ENCODE measurements around the gene AHI1. TPM values are rescaled to one million over a fixed set of nuclear protein-coding genes. Genes with fewer than 3 reads are reported as not detected.
"Not testable (repeated sequence)": the region's sequence is repeated elsewhere in the genome, so short reads cannot be mapped to it uniquely, and the experiment has no call there.

The AHI1 gene
- total RNA-seq, 1 donor from 2014 or later: 160 TPM

GRCh38 chr6:135339920-135340319 is 157.6 kb downstream of the AHI1 start:
- H3K4me1 Mint-ChIP-seq; intact Hi-C loops (cut with micrococcal nuclease); H3K27ac Mint-ChIP-seq; DNase-seq; H3K4me3 Mint-ChIP-seq; H3K9me3 Mint-ChIP-seq; H3K27me3 Mint-ChIP-seq: not testable (repeated sequence)
- H3K36me3 Mint-ChIP-seq (ENCODE audit: low read depth): peaks cover 13% of the 10 kb centered on the region

- Mint-ChIP-seq H3K9me3 (no peaks in the 10 kb centered on the region), H3K27ac (no peak overlapping the region), H3K36me3 (ENCODE audit: low read depth) (peaks cover 16% of the 10 kb centered on the region), H3K27me3 (no peaks in the 10 kb centered on the region), H3K4me3 (no peak overlapping the region), H3K4me1 (no peaks in the 10 kb centered on the region)
- intact Hi-C loops (cut with micrococcal nuclease): no loop called here
- DNase-seq: no peak
These were observed 163.4 kb downstream of the AHI1 start for GRCh38 chr6:135334169-135334568.

GRCh38 chr6:135331002-135331401 is 166.5 kb downstream of the AHI1 start:
- Mint-ChIP-seq H3K27me3 (no peaks in the 10 kb centered on the region), H3K9me3 (peaks cover 3% of the 10 kb centered on the region), H3K4me3 (no peak overlapping the region), H3K27ac (no peak overlapping the region), H3K4me1 (no peaks in the 10 kb centered on the region), H3K36me3 (ENCODE audit: low read depth) (peaks cover 15% of the 10 kb centered on the region)
- intact Hi-C loops (cut with micrococcal nuclease): no loop called here
- DNase-seq: no peak

GRCh38 chr6:135329851-135330803 is 167.4 kb downstream of the AHI1 start:
- peaks cover 3% of the 10 kb centered on the region for H3K9me3 Mint-ChIP-seq
- peaks cover 19% of the 10 kb centered on the region for H3K36me3 Mint-ChIP-seq (ENCODE audit: low read depth)
- H3K27ac Mint-ChIP-seq: no peak overlapping the region
- no peaks in the 10 kb centered on the region for H3K4me1 Mint-ChIP-seq
- no peaks in the 10 kb centered on the region for H3K27me3 Mint-ChIP-seq
- no peak overlapping the region for H3K4me3 Mint-ChIP-seq
- intact Hi-C loops (cut with micrococcal nuclease): no loop called here
- DNase-seq: no peak

- Mint-ChIP-seq H3K4me1 (peaks cover 2% of the 10 kb centered on the region), H3K27ac (no peak overlapping the region), H3K9me3 (peaks cover 3% of the 10 kb centered on the region), H3K4me3 (no peak overlapping the region), H3K27me3 (no peaks in the 10 kb centered on the region), H3K36me3 (ENCODE audit: low read depth) (peaks cover 20% of the 10 kb centered on the region)
- intact Hi-C loops (cut with micrococcal nuclease): no loop called here
- no peak for DNase-seq
These were observed 169.4 kb downstream of the AHI1 start for GRCh38 chr6:135328136-135328535.

GRCh38 chr6:135325624-135326424 is 171.7 kb downstream of the AHI1 start:
- H3K27me3 Mint-ChIP-seq: no peaks in the 10 kb centered on the region
- intact Hi-C loops (cut with micrococcal nuclease): no loop called here
- H3K9me3 Mint-ChIP-seq: peaks cover 3% of the 10 kb centered on the region
- peaks cover 28% of the 10 kb centered on the region for H3K36me3 Mint-ChIP-seq (ENCODE audit: low read depth)
- no peak overlapping the region for H3K4me3 Mint-ChIP-seq
- peaks cover 7% of the 10 kb centered on the region for H3K4me1 Mint-ChIP-seq
- H3K27ac Mint-ChIP-seq: no peak overlapping the region
- DNase-seq: no peak

- Mint-ChIP-seq H3K36me3 (ENCODE audit: low read depth) (peaks cover 31% of the 10 kb centered on the region), H3K9me3 (peaks cover 3% of the 10 kb centered on the region), H3K27me3 (no peaks in the 10 kb centered on the region), H3K4me1 (peaks cover 7% of the 10 kb centered on the region), H3K4me3 (no peak overlapping the region), H3K27ac (no peak overlapping the region)
- intact Hi-C loops (cut with micrococcal nuclease): no loop called here
- no peak for DNase-seq
These were observed 173.0 kb downstream of the AHI1 start for GRCh38 chr6:135324531-135324930.

GRCh38 chr6:135323979-135324378 is 173.6 kb downstream of the AHI1 start:
- H3K9me3 Mint-ChIP-seq: peaks cover 3% of the 10 kb centered on the region

GRCh38 chr6:135323202-135323668 is 174.3 kb downstream of the AHI1 start:
- H3K4me3 Mint-ChIP-seq: no peak overlapping the region
- peaks cover 3% of the 10 kb centered on the region for H3K9me3 Mint-ChIP-seq
- intact Hi-C loops (cut with micrococcal nuclease): no loop called here
- H3K36me3 Mint-ChIP-seq (ENCODE audit: low read depth): peaks cover 31% of the 10 kb centered on the region
- H3K4me1 Mint-ChIP-seq: peaks cover 9% of the 10 kb centered on the region
- peak overlapping the region; percentile 76 for H3K27ac Mint-ChIP-seq
- no peaks in the 10 kb centered on the region for H3K27me3 Mint-ChIP-seq
- DNase-seq: no peak

More at GRCh38 chr6:135323979-135324378, 173.6 kb downstream of the AHI1 start:
- no peak overlapping the region for H3K27ac Mint-ChIP-seq
- DNase-seq: no peak
- peaks cover 28% of the 10 kb centered on the region for H3K36me3 Mint-ChIP-seq (ENCODE audit: low read depth)
- H3K27me3 Mint-ChIP-seq: no peaks in the 10 kb centered on the region
- H3K4me3 Mint-ChIP-seq: no peak overlapping the region
- intact Hi-C loops (cut with micrococcal nuclease): no loop called here
- peaks cover 7% of the 10 kb centered on the region for H3K4me1 Mint-ChIP-seq

- no peaks in the 10 kb centered on the region for H3K27me3 Mint-ChIP-seq
- H3K36me3 Mint-ChIP-seq (ENCODE audit: low read depth): peaks cover 28% of the 10 kb centered on the region
- no peak for DNase-seq
- no peak overlapping the region for H3K4me3 Mint-ChIP-seq
- H3K27ac Mint-ChIP-seq: peak overlapping the region; percentile 76
- intact Hi-C loops (cut with micrococcal nuclease): no loop called here
- peaks cover 9% of the 10 kb centered on the region for H3K4me1 Mint-ChIP-seq
- H3K9me3 Mint-ChIP-seq: no peaks in the 10 kb centered on the region
These were observed 174.9 kb downstream of the AHI1 start for GRCh38 chr6:135322427-135323201.

- H3K27ac Mint-ChIP-seq: no peak overlapping the region
- peaks cover 41% of the 10 kb centered on the region for H3K36me3 Mint-ChIP-seq (ENCODE audit: low read depth)
- DNase-seq: no peak
- H3K4me3 Mint-ChIP-seq: no peak overlapping the region
- no peaks in the 10 kb centered on the region for H3K27me3 Mint-ChIP-seq
- intact Hi-C loops (cut with micrococcal nuclease): no loop called here
- peaks cover 9% of the 10 kb centered on the region for H3K4me1 Mint-ChIP-seq
- peaks cover 7% of the 10 kb centered on the region for H3K9me3 Mint-ChIP-seq
These were observed 176.6 kb downstream of the AHI1 start for GRCh38 chr6:135320721-135321621.

GRCh38 chr6:135319819-135320218 is 177.7 kb downstream of the AHI1 start:
- H3K36me3 Mint-ChIP-seq (ENCODE audit: low read depth): peaks cover 48% of the 10 kb centered on the region
- peaks cover 7% of the 10 kb centered on the region for H3K9me3 Mint-ChIP-seq
- intact Hi-C loops (cut with micrococcal nuclease): no loop called here
- no peak for DNase-seq
- no peak overlapping the region for H3K4me3 Mint-ChIP-seq
- no peak overlapping the region for H3K27ac Mint-ChIP-seq
- H3K4me1 Mint-ChIP-seq: peaks cover 9% of the 10 kb centered on the region
- no peaks in the 10 kb centered on the region for H3K27me3 Mint-ChIP-seq

Data from activated CD4-positive, alpha-beta T cell treated with anti-CD3 and anti-CD28 coated beads, Interleukin-2, amount 10 ng/mL, durations not matched to agents 24 days and 14 days (primary cell).